HG03108 (cell line): ENCODE data around the gene KCNQ1.

ENCODE experiments used
- ATAC-seq: cut with Tn5 transposase; IDR thresholded peaks from one replicate; pipeline ENCODE4 v1.9.1; 2021; ENCODE audit warnings: moderate library complexity; ENCODE audit not compliant: unreplicated experiment

KCNQ1 gene

GRCh38 chr11:2424811-2425495, 19.9 kb upstream of the KCNQ1 start:
- ATAC-seq = no peak

- no peak for ATAC-seq
Measured at GRCh38 chr11:2425506-2425905, 19.3 kb upstream of the KCNQ1 start.

GRCh38 chr11:2426221-2426620, 18.6 kb upstream of the KCNQ1 start:
- ATAC-seq = no peak

- ATAC-seq = no peak
Measured at GRCh38 chr11:2426826-2427521, 17.8 kb upstream of the KCNQ1 start.

GRCh38 chr11:2427721-2428321, 17.0 kb upstream of the KCNQ1 start:
- ATAC-seq = no peak

- no peak for ATAC-seq
Measured at GRCh38 chr11:2428322-2428795, 16.4 kb upstream of the KCNQ1 start.

GRCh38 chr11:2431395-2431794, 13.4 kb upstream of the KCNQ1 start:
- ATAC-seq = no peak

GRCh38 chr11:2432171-2432621, 12.6 kb upstream of the KCNQ1 start:
- ATAC-seq = no peak

- ATAC-seq = no peak
Measured at GRCh38 chr11:2432628-2433071, 12.2 kb upstream of the KCNQ1 start.

GRCh38 chr11:2433106-2433925, 11.5 kb upstream of the KCNQ1 start:
- no peak for ATAC-seq

GRCh38 chr11:2434008-2434407, 10.8 kb upstream of the KCNQ1 start:
- ATAC-seq = no peak

- ATAC-seq = no peak
Measured at GRCh38 chr11:2434506-2435255, 10.1 kb upstream of the KCNQ1 start.

GRCh38 chr11:2435288-2436012, 9.4 kb upstream of the KCNQ1 start:
- ATAC-seq = no peak

GRCh38 chr11:2436013-2436520, 8.7 kb upstream of the KCNQ1 start:
- no peak for ATAC-seq

GRCh38 chr11:2436521-2437031, 8.2 kb upstream of the KCNQ1 start:
- ATAC-seq = no peak

- no peak for ATAC-seq
Measured at GRCh38 chr11:2437516-2437915, 7.3 kb upstream of the KCNQ1 start.

GRCh38 chr11:2439820-2440219, 5.0 kb upstream of the KCNQ1 start:
- no peak for ATAC-seq

GRCh38 chr11:2440646-2441045, 4.2 kb upstream of the KCNQ1 start:
- ATAC-seq = no peak

GRCh38 chr11:2441171-2441570, 3.6 kb upstream of the KCNQ1 start:
- ATAC-seq = no peak
